K562 (cell line): ENCODE data around the gene FRG1. TPM values are rescaled to one million over a fixed set of nuclear protein-coding genes. Genes with fewer than 3 reads are reported as not detected.

Experiments
- BRD4 ChIP-seq: fragments of 200-600 bp; sonication (generic); IDR thresholded peaks from 2 replicates; pipeline ENCODE4 v1.6.1; 2017; ENCODE audit warnings: inconsistent platforms
- CHD4 ChIP-seq: fragments of 200-600 bp; sonication (generic); IDR thresholded peaks from 3 replicates; pipeline ENCODE4 v1.6.1; 2012; ENCODE audit warnings: low read depth, mild to moderate bottlenecking, mixed read lengths, low read length, inconsistent platforms; ENCODE audit not compliant: insufficient read depth, insufficient replicate concordance, poor library complexity, severe bottlenecking
- CSDE1 ChIP-seq, 2 experiments: fragments of 450-650 bp; IDR thresholded peaks; 2 replicates each; pipeline ENCODE4 v1.6.1; 2016; ENCODE audit warnings: mild to moderate bottlenecking in 1 of 2
- E2F3 ChIP-seq: fragments of 250-450 bp; sonication (Bioruptor Pico); IDR thresholded peaks from 2 replicates; pipeline ENCODE4 v1.4.0; 2020; ENCODE audit warnings: mild to moderate bottlenecking
- HDGF ChIP-seq: fragments of 450-650 bp; IDR thresholded peaks from 2 replicates; pipeline ENCODE4 v1.6.1; 2016
- HMGXB4 ChIP-seq: sonication (generic); formaldehyde crosslinking; IDR thresholded peaks from 2 replicates; pipeline ENCODE4 v1.8.1; 2023; ENCODE audit warnings: mild to moderate bottlenecking, missing genetic modification reagents
- MIER1 ChIP-seq: fragments of 450-650 bp; IDR thresholded peaks from 2 replicates; pipeline ENCODE4 v1.6.1; 2016; ENCODE audit warnings: antibody characterized with exemption, mild to moderate bottlenecking, low read depth
- NBN ChIP-seq: fragments of 450-650 bp; IDR thresholded peaks from 2 replicates; pipeline ENCODE4 v1.6.1; 2016; ENCODE audit warnings: low read depth, mild to moderate bottlenecking
- TFAM ChIP-seq: fragments of 250-450 bp; sonication (Bioruptor Pico); conservative IDR thresholded peaks from 2 replicates; pipeline ENCODE4 v1.5.0; 2021; ENCODE audit warnings: mild to moderate bottlenecking, moderate library complexity
- TRIM24 ChIP-seq, 2 experiments: fragments of 450-650 bp; IDR thresholded peaks; 2 replicates each; pipeline ENCODE4 v1.6.1; 2016
- ZNF316 ChIP-seq: fragments of 450-650 bp; IDR thresholded peaks from 2 replicates; pipeline ENCODE4 v1.6.1; 2016
- ZNF347 ChIP-seq: fragments of 450-650 bp; formaldehyde crosslinking; IDR thresholded peaks from 2 replicates; pipeline ENCODE4 v1.4.0; 2020; ENCODE audit warnings: low read depth, mild to moderate bottlenecking, moderate library complexity
- ZNF449 ChIP-seq: fragments of 250-450 bp; sonication (Bioruptor Pico); IDR thresholded peaks from 2 replicates; pipeline ENCODE4 v1.8.0; 2022; ENCODE audit warnings: moderate library complexity, mild to moderate bottlenecking, inconsistent platforms
- ZNF707 ChIP-seq: fragments of 250-450 bp; sonication (Bioruptor Pico); conservative IDR thresholded peaks from 2 replicates; pipeline ENCODE4 v1.8.0; 2022; ENCODE audit warnings: inconsistent platforms, mild to moderate bottlenecking, moderate library complexity
- polyA plus RNA-seq, 8 experiments: library from polyadenylated mRNA; depleted of rRNA in 4 of 8; stranded (reverse) in 5 of 8; unstranded in 3 of 8; fragments of >200 nt; fragmentation: Nextera tagmentation in 2 of 8; fragmentation: Illumina TruSeq in 1 of 8; extraction: Ambion mirVana in 2 of 8; extraction: Trizol in 1 of 8; gene quantifications; 2 replicates each; pipeline versions ENCODE4 v1.2.1 to v1.2.3, GENCODE V29; 2011 to 2014; ENCODE audit warnings: inconsistent platforms in 1 of 8, missing spikeins in 1 of 8
- total RNA-seq, 7 experiments: library from RNA; depleted of rRNA in 6 of 7; stranded (reverse); fragments of >200 nt in 6 of 7; fragmentation: Illumina TruSeq in 2 of 7; extraction: Trizol in 2 of 7; gene quantifications; 2 replicates each; pipeline versions ENCODE4 v1.2.1 to v1.2.3, GENCODE V29; 2011 to 2021; ENCODE audit warnings: low replicate concordance in 1 of 7
- TF ChIP-seq, protein P1 (sequence below): sonication (generic); formaldehyde crosslinking; IDR thresholded peaks from 2 replicates; pipeline ENCODE4 v1.8.1; 2023; ENCODE audit warnings: missing genetic modification reagents, mild to moderate bottlenecking, borderline replicate concordance
- TF ChIP-seq, protein P2 (sequence below): sonication (generic); formaldehyde crosslinking; IDR thresholded peaks from 2 replicates; pipeline ENCODE4 v1.8.0; 2023; ENCODE audit warnings: mild to moderate bottlenecking, missing genetic modification reagents

FRG1 gene
- total and polyA plus RNA-seq, 9 of the 15 experiments (the other 6 are each of a cell fraction or from before 2014, with no cell fraction given): 36.4 to 203 (median 112) TPM

DNA sequence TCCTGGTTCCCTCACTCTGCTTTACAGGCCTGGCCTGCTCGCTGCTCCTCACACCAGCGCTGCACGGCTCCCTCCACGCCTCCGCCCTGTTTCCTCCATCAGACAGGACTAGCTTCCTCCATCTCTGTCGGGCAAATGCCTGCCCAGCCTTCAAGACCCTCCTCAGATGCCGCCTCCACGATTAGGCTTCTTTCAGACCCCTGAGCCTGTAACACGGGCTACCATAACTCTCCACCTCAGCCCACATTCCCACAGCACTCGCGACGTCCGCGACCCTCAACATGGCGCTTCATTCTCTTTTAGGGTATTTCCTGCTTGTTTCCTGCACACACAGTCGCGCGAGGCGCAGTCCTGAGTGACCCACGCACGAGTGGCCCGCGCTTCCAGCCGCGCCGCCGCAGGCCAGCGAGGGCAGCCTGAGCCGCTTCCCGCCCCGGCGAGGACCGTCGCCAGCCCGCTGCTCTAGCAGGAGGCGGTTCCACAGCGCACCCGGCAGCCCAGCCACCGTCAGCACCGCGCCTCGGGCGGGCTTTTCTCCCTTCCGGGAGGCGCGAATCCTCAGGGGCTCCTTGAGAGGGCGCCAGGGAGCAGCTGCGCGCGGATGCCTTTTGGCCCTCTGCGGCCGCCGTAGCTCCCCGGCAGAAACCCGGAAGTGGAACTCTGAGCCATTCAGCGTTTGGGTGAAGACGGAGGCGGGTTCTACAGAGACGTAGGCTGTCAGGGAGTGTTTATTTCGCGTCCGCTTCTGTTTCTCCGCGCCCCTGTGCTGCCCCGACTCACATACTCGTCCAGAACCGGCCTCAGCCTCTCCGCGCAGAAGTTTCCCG is at the start of gene FRG1 (continued):
- peak; percentile 96 for TF ChIP-seq E2F3
- TF ChIP-seq CHD4: no peak
- no peak for TF ChIP-seq TFAM
- no peak for TF ChIP-seq ZNF347 (CRISPR knock-in tag)
- TF ChIP-seq ZNF316: no peak
- no peak for TF ChIP-seq BRD4
- no peak for TF ChIP-seq MIER1
- no peak; a peak in 1 of 4 replicates for TF ChIP-seq CSDE1 (IDR thresholded peaks at IDR 0.05)
- TF ChIP-seq TRIM24 (IDR thresholded peaks at IDR 0.05): peak in 1 of 2 experiments; percentile 77; a peak in 2 of 4 replicates
- TF ChIP-seq ZNF449 (CRISPR knock-in tag): peak; percentile 87; the same call in 1 of the 2 replicates
- no peak for TF ChIP-seq ZNF707 (CRISPR knock-in tag)
- TF ChIP-seq HMGXB4: peak; percentile 94
- TF ChIP-seq, protein P1, sequence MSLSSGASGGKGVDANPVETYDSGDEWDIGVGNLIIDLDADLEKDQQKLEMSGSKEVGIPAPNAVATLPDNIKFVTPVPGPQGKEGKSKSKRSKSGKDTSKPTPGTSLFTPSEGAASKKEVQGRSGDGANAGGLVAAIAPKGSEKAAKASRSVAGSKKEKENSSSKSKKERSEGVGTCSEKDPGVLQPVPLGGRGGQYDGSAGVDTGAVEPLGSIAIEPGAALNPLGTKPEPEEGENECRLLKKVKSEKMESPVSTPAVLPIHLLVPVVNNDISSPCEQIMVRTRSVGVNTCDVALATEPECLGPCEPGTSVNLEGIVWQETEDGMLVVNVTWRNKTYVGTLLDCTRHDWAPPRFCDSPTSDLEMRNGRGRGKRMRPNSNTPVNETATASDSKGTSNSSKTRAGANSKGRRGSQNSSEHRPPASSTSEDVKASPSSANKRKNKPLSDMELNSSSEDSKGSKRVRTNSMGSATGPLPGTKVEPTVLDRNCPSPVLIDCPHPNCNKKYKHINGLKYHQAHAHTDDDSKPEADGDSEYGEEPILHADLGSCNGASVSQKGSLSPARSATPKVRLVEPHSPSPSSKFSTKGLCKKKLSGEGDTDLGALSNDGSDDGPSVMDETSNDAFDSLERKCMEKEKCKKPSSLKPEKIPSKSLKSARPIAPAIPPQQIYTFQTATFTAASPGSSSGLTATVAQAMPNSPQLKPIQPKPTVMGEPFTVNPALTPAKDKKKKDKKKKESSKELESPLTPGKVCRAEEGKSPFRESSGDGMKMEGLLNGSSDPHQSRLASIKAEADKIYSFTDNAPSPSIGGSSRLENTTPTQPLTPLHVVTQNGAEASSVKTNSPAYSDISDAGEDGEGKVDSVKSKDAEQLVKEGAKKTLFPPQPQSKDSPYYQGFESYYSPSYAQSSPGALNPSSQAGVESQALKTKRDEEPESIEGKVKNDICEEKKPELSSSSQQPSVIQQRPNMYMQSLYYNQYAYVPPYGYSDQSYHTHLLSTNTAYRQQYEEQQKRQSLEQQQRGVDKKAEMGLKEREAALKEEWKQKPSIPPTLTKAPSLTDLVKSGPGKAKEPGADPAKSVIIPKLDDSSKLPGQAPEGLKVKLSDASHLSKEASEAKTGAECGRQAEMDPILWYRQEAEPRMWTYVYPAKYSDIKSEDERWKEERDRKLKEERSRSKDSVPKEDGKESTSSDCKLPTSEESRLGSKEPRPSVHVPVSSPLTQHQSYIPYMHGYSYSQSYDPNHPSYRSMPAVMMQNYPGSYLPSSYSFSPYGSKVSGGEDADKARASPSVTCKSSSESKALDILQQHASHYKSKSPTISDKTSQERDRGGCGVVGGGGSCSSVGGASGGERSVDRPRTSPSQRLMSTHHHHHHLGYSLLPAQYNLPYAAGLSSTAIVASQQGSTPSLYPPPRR: no peak
- TF ChIP-seq NBN: peak; percentile 78
- TF ChIP-seq, protein P2, sequence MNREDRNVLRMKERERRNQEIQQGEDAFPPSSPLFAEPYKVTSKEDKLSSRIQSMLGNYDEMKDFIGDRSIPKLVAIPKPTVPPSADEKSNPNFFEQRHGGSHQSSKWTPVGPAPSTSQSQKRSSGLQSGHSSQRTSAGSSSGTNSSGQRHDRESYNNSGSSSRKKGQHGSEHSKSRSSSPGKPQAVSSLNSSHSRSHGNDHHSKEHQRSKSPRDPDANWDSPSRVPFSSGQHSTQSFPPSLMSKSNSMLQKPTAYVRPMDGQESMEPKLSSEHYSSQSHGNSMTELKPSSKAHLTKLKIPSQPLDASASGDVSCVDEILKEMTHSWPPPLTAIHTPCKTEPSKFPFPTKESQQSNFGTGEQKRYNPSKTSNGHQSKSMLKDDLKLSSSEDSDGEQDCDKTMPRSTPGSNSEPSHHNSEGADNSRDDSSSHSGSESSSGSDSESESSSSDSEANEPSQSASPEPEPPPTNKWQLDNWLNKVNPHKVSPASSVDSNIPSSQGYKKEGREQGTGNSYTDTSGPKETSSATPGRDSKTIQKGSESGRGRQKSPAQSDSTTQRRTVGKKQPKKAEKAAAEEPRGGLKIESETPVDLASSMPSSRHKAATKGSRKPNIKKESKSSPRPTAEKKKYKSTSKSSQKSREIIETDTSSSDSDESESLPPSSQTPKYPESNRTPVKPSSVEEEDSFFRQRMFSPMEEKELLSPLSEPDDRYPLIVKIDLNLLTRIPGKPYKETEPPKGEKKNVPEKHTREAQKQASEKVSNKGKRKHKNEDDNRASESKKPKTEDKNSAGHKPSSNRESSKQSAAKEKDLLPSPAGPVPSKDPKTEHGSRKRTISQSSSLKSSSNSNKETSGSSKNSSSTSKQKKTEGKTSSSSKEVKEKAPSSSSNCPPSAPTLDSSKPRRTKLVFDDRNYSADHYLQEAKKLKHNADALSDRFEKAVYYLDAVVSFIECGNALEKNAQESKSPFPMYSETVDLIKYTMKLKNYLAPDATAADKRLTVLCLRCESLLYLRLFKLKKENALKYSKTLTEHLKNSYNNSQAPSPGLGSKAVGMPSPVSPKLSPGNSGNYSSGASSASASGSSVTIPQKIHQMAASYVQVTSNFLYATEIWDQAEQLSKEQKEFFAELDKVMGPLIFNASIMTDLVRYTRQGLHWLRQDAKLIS (CRISPR knock-in tag): peak; percentile 86
- no peak for TF ChIP-seq HDGF
